ENCODE results near the gene PPP1R10. TPM values are rescaled to one million over a fixed set of nuclear protein-coding genes. Genes with fewer than 3 reads are reported as not detected.

Gene PPP1R10
- total and polyA plus RNA-seq, 2 of the 13 experiments (the other 11 are each of a cell fraction or from before 2014, with no cell fraction given) = 26.3 to 38.4 TPM

DNA sequence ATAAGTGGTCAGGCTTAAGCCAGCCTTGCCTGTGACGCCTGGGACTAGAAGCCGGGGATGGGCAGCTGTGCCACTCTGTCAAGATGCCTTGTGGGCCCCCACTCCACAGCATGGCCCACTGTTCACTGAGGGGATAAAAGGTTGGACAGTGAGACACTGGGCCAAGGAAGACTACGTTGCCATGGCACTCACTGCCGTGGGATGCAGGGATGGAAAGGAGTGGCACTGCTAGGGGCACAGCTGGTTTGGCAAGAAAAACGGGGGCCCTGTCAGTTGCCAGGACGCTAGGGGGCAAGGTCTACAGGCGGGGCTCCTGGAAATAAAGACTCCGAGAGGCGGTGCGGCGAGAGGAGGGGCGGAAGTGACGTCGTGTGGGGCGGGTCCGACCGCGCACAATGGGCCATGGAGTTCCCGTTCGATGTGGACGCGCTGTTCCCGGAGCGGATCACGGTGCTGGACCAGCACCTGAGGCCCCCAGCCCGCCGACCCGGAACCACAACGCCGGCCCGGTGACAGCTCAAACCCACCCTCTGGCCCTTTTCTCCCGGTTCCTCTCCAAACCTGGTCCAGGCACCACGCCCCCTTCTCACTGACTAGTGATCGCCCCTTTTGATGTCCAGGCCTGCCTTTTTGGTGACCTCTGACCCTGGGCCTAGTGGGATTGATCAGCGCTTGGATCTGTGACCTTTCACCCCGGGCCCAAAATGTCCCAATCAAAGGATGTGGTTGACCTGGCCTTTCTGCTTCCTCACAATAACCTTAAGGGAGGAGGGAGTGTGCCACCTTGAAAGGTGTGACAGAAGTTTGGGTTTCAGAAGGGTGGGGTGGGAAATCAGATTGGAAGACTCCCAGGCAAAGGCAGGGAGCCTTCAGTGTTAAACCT lies 9.7 kb upstream of the PPP1R10 start, which contains the start of gene ATAT1 (continued):
- TF ChIP-seq, protein P1, sequence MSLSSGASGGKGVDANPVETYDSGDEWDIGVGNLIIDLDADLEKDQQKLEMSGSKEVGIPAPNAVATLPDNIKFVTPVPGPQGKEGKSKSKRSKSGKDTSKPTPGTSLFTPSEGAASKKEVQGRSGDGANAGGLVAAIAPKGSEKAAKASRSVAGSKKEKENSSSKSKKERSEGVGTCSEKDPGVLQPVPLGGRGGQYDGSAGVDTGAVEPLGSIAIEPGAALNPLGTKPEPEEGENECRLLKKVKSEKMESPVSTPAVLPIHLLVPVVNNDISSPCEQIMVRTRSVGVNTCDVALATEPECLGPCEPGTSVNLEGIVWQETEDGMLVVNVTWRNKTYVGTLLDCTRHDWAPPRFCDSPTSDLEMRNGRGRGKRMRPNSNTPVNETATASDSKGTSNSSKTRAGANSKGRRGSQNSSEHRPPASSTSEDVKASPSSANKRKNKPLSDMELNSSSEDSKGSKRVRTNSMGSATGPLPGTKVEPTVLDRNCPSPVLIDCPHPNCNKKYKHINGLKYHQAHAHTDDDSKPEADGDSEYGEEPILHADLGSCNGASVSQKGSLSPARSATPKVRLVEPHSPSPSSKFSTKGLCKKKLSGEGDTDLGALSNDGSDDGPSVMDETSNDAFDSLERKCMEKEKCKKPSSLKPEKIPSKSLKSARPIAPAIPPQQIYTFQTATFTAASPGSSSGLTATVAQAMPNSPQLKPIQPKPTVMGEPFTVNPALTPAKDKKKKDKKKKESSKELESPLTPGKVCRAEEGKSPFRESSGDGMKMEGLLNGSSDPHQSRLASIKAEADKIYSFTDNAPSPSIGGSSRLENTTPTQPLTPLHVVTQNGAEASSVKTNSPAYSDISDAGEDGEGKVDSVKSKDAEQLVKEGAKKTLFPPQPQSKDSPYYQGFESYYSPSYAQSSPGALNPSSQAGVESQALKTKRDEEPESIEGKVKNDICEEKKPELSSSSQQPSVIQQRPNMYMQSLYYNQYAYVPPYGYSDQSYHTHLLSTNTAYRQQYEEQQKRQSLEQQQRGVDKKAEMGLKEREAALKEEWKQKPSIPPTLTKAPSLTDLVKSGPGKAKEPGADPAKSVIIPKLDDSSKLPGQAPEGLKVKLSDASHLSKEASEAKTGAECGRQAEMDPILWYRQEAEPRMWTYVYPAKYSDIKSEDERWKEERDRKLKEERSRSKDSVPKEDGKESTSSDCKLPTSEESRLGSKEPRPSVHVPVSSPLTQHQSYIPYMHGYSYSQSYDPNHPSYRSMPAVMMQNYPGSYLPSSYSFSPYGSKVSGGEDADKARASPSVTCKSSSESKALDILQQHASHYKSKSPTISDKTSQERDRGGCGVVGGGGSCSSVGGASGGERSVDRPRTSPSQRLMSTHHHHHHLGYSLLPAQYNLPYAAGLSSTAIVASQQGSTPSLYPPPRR (CRISPR knock-in tag; IDR thresholded peaks at IDR 0.05; ENCODE audit: borderline replicate concordance) = peak; percentile 82
- TF ChIP-seq ZNF34 (CRISPR knock-in tag; IDR thresholded peaks at IDR 0.05; ENCODE audit: borderline replicate concordance) (0 out of 2 replicates have a peak, but pooled peaks have one; percentile 48), ZNF749 (CRISPR knock-in tag; IDR thresholded peaks at IDR 0.05; ENCODE audit: borderline replicate concordance) (peak; percentile 27; the same call in 1 of the 2 replicates), ATM (IDR thresholded peaks at IDR 0.05; ENCODE audit: borderline replicate concordance) (no peak), ZNF556 (CRISPR knock-in tag; IDR thresholded peaks at IDR 0.05; ENCODE audit: borderline replicate concordance) (peak; percentile 91; the same call in 1 of the 2 replicates), TGIF2 (CRISPR knock-in tag; IDR thresholded peaks at IDR 0.05) (peak; percentile 87), IRX3 (CRISPR knock-in tag; IDR thresholded peaks at IDR 0.05; ENCODE audit: borderline replicate concordance, low read depth) (peak; percentile 17; the same call in 1 of the 2 replicates), GLI4 (CRISPR knock-in tag; IDR thresholded peaks at IDR 0.05; ENCODE audit: borderline replicate concordance) (peak; percentile 77; the same call in 1 of the 2 replicates), ZNF225 (CRISPR knock-in tag; IDR thresholded peaks at IDR 0.05) (peak; percentile 91), PITX1 (CRISPR knock-in tag; IDR thresholded peaks at IDR 0.05) (peak; percentile 81), ZFP90 (CRISPR knock-in tag; IDR thresholded peaks at IDR 0.05; ENCODE audit: borderline replicate concordance) (peak; percentile 91)
- TF ChIP-seq, protein P2, sequence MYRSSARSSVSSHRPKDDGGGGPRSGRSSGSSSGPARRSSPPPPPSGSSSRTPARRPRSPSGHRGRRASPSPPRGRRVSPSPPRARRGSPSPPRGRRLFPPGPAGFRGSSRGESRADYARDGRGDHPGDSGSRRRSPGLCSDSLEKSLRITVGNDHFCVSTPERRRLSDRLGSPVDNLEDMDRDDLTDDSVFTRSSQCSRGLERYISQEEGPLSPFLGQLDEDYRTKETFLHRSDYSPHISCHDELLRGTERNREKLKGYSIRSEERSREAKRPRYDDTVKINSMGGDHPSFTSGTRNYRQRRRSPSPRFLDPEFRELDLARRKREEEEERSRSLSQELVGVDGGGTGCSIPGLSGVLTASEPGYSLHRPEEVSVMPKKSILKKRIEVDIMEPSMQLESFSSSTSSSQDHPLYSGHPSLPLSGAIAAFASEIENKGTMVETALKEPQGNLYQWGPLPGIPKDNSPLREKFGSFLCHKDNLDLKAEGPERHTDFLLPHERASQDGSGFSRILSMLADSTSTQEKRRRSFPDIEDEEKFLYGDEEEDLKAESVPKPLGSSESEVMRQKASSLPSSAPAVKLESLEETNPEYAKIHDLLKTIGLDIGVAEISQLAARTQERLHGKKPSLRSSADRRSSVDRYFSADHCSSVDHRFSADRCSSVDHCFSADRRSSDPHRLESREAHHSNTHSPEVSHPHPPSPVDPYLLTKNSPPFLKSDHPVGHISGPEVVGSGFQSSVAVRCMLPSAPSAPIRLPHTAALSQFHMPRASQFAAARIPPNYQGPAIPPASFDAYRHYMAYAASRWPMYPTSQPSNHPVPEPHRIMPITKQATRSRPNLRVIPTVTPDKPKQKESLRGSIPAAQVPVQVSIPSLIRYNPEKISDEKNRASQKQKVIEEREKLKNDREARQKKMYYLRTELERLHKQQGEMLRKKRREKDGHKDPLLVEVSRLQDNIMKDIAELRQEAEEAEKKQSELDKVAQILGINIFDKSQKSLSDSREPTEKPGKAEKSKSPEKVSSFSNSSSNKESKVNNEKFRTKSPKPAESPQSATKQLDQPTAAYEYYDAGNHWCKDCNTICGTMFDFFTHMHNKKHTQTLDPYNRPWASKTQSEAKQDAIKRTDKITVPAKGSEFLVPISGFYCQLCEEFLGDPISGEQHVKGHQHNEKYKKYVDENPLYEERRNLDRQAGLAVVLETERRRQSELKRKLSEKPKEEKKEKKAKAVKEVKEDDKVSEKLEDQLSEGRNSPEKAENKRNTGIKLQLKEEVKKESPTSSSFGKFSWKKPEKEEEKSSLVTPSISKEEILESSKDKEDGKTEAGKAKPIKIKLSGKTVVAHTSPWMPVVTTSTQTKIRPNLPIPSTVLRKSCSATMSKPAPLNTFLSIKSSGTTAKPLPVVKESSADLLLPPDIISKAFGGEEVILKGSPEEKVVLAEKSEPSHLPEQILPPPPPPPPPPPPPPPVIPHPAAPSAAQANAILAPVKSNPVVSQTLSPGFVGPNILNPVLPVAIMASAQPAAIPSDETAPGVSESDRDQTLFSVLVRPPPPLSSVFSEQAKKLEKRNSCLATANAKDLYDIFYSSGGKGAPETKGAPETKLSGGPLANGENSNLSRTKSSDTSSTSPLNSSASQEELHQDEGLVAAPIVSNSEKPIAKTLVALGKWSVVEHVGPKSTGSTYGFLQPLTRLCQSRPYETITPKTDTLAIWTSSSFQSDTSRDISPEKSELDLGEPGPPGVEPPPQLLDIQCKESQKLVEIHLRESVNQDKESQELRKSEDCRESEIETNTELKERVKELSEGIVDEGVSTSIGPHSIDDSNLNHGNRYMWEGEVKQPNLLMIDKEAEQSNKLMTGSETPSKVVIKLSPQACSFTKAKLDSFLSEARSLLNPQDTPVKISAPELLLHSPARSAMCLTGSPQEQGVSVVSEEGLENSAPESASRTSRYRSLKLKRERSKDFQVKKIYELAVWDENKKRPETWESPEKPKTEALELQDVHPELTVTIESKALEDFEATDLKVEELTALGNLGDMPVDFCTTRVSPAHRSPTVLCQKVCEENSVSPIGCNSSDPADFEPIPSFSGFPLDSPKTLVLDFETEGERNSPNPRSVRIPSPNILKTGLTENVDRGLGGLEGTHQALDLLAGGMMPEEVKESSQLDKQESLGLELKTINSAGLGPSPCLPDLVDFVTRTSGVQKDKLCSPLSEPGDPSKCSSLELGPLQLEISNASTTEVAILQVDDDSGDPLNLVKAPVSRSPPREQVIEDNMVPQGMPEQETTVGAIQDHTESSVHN (CRISPR knock-in tag; IDR thresholded peaks at IDR 0.05) = peak; percentile 98
- TF ChIP-seq, protein P3, sequence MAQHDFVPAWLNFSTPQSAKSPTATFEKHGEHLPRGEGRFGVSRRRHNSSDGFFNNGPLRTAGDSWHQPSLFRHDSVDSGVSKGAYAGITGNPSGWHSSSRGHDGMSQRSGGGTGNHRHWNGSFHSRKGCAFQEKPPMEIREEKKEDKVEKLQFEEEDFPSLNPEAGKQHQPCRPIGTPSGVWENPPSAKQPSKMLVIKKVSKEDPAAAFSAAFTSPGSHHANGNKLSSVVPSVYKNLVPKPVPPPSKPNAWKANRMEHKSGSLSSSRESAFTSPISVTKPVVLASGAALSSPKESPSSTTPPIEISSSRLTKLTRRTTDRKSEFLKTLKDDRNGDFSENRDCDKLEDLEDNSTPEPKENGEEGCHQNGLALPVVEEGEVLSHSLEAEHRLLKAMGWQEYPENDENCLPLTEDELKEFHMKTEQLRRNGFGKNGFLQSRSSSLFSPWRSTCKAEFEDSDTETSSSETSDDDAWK (CRISPR knock-in tag; IDR thresholded peaks at IDR 0.05) = no peak
